Loucy (cell line): Measurements from ENCODE around the gene TBC1D3B.

Experiments used
- H2AFZ ChIP-seq: fragments of 200-600 bp; sonication (generic); 2 replicates; pipeline ENCODE4 v1.6.0; 2016; ENCODE audit warnings: antibody characterized with exemption, mild to moderate bottlenecking, low read length, moderate library complexity
- H3F3A ChIP-seq: fragments of 200-600 bp; 2 replicates; pipeline ENCODE4 v1.6.0; 2016; ENCODE audit warnings: antibody characterized with exemption, low read depth, mild to moderate bottlenecking
- H3K27me3 ChIP-seq: fragments of 200-600 bp; sonication (generic); 2 replicates; pipeline ENCODE4 v1.6.1; 2014; ENCODE audit warnings: low read length, mild to moderate bottlenecking; ENCODE audit not compliant: insufficient read depth, poor library complexity, severe bottlenecking
- H3K36me3 ChIP-seq: fragments of 200-600 bp; sonication (generic); 2 replicates; pipeline ENCODE4 v1.6.1; 2016; ENCODE audit warnings: low read length; ENCODE audit not compliant: insufficient read depth
- H3K4me1 ChIP-seq: fragments of 200-600 bp; sonication (generic); 2 replicates; pipeline ENCODE4 v1.5.1; 2014; ENCODE audit warnings: low read length, mild to moderate bottlenecking; ENCODE audit not compliant: insufficient read depth, poor library complexity, severe bottlenecking
- H3K4me2 ChIP-seq: fragments of 200-600 bp; sonication (generic); 2 replicates; pipeline ENCODE4 v1.6.0; 2014; ENCODE audit warnings: antibody characterized with exemption, low read length, low read depth, mild to moderate bottlenecking; ENCODE audit not compliant: poor library complexity, severe bottlenecking
- H3K4me3 ChIP-seq: fragments of 200-600 bp; sonication (generic); 2 replicates; pipeline ENCODE4 v1.5.1; 2014; ENCODE audit warnings: low read length, mild to moderate bottlenecking, mixed read lengths; ENCODE audit not compliant: poor library complexity, severe bottlenecking
- H3K79me2 ChIP-seq: fragments of 200-600 bp; sonication (generic); 2 replicates; pipeline ENCODE4 v1.6.1; 2014; ENCODE audit warnings: low read length; ENCODE audit not compliant: insufficient read depth
- H3K9ac ChIP-seq: fragments of 200-600 bp; sonication (generic); 2 replicates; pipeline ENCODE4 v1.6.0; 2014; ENCODE audit warnings: mild to moderate bottlenecking, low read depth, low read length, moderate library complexity; ENCODE audit not compliant: poor library complexity, severe bottlenecking
- H3K9me2 ChIP-seq: fragments of 200-600 bp; sonication (generic); replicated peaks from 2 replicates; pipeline ENCODE4 v1.6.1; 2016; ENCODE audit warnings: low read depth, low read length, mixed read lengths
- H3K9me3 ChIP-seq: fragments of 200-600 bp; sonication (generic); 2 replicates; pipeline ENCODE4 v1.6.1; 2014; ENCODE audit warnings: mild to moderate bottlenecking, antibody characterized with exemption, low read length, low read depth; ENCODE audit not compliant: insufficient read depth
- H4K20me1 ChIP-seq: fragments of 200-600 bp; sonication (generic); 2 replicates; pipeline ENCODE4 v1.6.0; 2014; ENCODE audit warnings: antibody characterized with exemption, low read length, mild to moderate bottlenecking; ENCODE audit not compliant: insufficient read depth, poor library complexity, severe bottlenecking
- CTCF ChIP-seq: fragments of 200-600 bp; sonication (generic); conservative IDR thresholded peaks from 2 replicates; pipeline ENCODE4 v1.5.1; 2014; ENCODE audit warnings: mild to moderate bottlenecking, antibody characterized with exemption, low read length
- EZH2phosphoT487 ChIP-seq: fragments of 200-600 bp; IDR thresholded peaks from 2 replicates; pipeline ENCODE4 v1.6.1; 2018; ENCODE audit warnings: antibody characterized with exemption, mild to moderate bottlenecking, moderate library complexity, borderline replicate concordance

Gene TBC1D3B

GRCh38 chr17:36120221-36120620 lies 56.2 kb downstream of the TBC1D3B start:
- H3K9ac ChIP-seq: no peak overlapping the region
- no peak for TF ChIP-seq EZH2phosphoT487
- TF ChIP-seq CTCF: no peak
- H2AFZ ChIP-seq: no peak overlapping the region
- H3F3A ChIP-seq: no peaks in the 10 kb centered on the region
- no peaks in the 10 kb centered on the region for H3K36me3 ChIP-seq
- no peaks in the 10 kb centered on the region for H4K20me1 ChIP-seq
- peaks cover 2% of the 10 kb centered on the region; the same call in 1 of the 2 replicates for H3K9me3 ChIP-seq
- H3K4me2 ChIP-seq: no peak overlapping the region
- H3K79me2 ChIP-seq: no peaks in the 10 kb centered on the region
- H3K4me1 ChIP-seq: no peaks in the 10 kb centered on the region
- no peaks in the 10 kb centered on the region for H3K9me2 ChIP-seq
- no peak overlapping the region for H3K4me3 ChIP-seq
- H3K27me3 ChIP-seq: no peaks in the 10 kb centered on the region

- Histone ChIP-seq H3K9me2 (no peaks in the 10 kb centered on the region), H3K79me2 (no peaks in the 10 kb centered on the region), H3K9me3 (no peaks in the 10 kb centered on the region), H2AFZ (no peak overlapping the region), H3F3A (no peaks in the 10 kb centered on the region), H3K9ac (no peak overlapping the region), H4K20me1 (no peaks in the 10 kb centered on the region), H3K27me3 (no peaks in the 10 kb centered on the region), H3K36me3 (no peaks in the 10 kb centered on the region), H3K4me1 (no peaks in the 10 kb centered on the region), H3K4me2 (no peak overlapping the region), H3K4me3 (no peak overlapping the region)
- TF ChIP-seq CTCF (no peak), EZH2phosphoT487 (no peak)
Measured at GRCh38 chr17:36118477-36119353, 57.7 kb downstream of the TBC1D3B start.

- Histone ChIP-seq H3K9me3 (no peaks in the 10 kb centered on the region), H3K4me2 (no peak overlapping the region), H3F3A (no peaks in the 10 kb centered on the region), H3K9ac (no peak overlapping the region), H3K9me2 (no peaks in the 10 kb centered on the region), H3K79me2 (no peaks in the 10 kb centered on the region), H2AFZ (no peak overlapping the region), H3K36me3 (no peaks in the 10 kb centered on the region), H4K20me1 (no peaks in the 10 kb centered on the region), H3K4me3 (no peak overlapping the region), H3K4me1 (no peaks in the 10 kb centered on the region), H3K27me3 (no peaks in the 10 kb centered on the region)
- TF ChIP-seq EZH2phosphoT487 (no peak), CTCF (no peak)
Measured at GRCh38 chr17:36117505-36118382, 58.7 kb downstream of the TBC1D3B start.
